DND-41 (cell line): ENCODE data around the gene CCDC110.

Source experiments
- ATAC-seq: fragments of 200-7000 bp; cut with Tn5 transposase; 3 replicates; pipeline ENCODE4 v1.9.1; 2021; ENCODE audit warnings: low read depth; ENCODE audit not compliant: insufficient read depth
- DNase-seq: peaks from one replicate; pipeline ENCODE4 v3.0.0-alpha.2; 2020
- H2AFZ ChIP-seq: 2 replicates; pipeline ENCODE4 v1.6.0; 2012; ENCODE audit warnings: low read depth, low read length
- H3K27ac ChIP-seq: 2 replicates; pipeline ENCODE4 v1.5.1; 2012; ENCODE audit warnings: low read length, inconsistent platforms
- H3K27me3 ChIP-seq: fragments of 200-600 bp; sonication (generic); 2 replicates; pipeline ENCODE4 v1.6.0; 2012; ENCODE audit warnings: low read length, mild to moderate bottlenecking, inconsistent platforms; ENCODE audit not compliant: insufficient read depth, poor library complexity
- H3K36me3 ChIP-seq: 2 replicates; pipeline ENCODE4 v1.5.1; 2012; ENCODE audit warnings: low read length, inconsistent platforms; ENCODE audit not compliant: insufficient read depth
- H3K4me1 ChIP-seq: 2 replicates; pipeline ENCODE4 v1.5.1; 2012; ENCODE audit warnings: mild to moderate bottlenecking, low read length; ENCODE audit not compliant: insufficient read depth
- H3K4me2 ChIP-seq: 2 replicates; pipeline ENCODE4 v1.6.0; 2012; ENCODE audit warnings: mild to moderate bottlenecking, moderate library complexity, low read length, inconsistent platforms; ENCODE audit not compliant: insufficient read depth
- H3K4me3 ChIP-seq, 2 experiments: fragments of 200-600 bp in 1 of 2; shearing (Covaris generic) in 1 of 2; 2 replicates each; pipeline ENCODE4 v1.5.1; 2012 to 2016; ENCODE audit warnings: inconsistent platforms in 2 of 2, low read length in 2 of 2, mild to moderate bottlenecking in 2 of 2, low read depth in 1 of 2, moderate library complexity in 1 of 2
- H3K79me2 ChIP-seq: 2 replicates; pipeline ENCODE4 v1.6.0; 2012; ENCODE audit warnings: low read length, inconsistent platforms; ENCODE audit not compliant: insufficient read depth
- H3K9ac ChIP-seq: 2 replicates; pipeline ENCODE4 v1.6.0; 2012; ENCODE audit warnings: low read depth, mild to moderate bottlenecking, inconsistent platforms, low read length, moderate library complexity
- H3K9me3 ChIP-seq: 2 replicates; pipeline ENCODE4 v1.5.1; 2012; ENCODE audit warnings: low read length, moderate library complexity, mild to moderate bottlenecking, inconsistent platforms; ENCODE audit not compliant: insufficient read depth, severe bottlenecking
- H4K20me1 ChIP-seq: 2 replicates; pipeline ENCODE4 v1.6.0; 2012; ENCODE audit warnings: low read length; ENCODE audit not compliant: insufficient read depth
- EZH2 ChIP-seq: IDR thresholded peaks from 3 replicates; pipeline ENCODE4 v1.6.1; 2012; ENCODE audit warnings: borderline replicate concordance, low read depth, mild to moderate bottlenecking, moderate library complexity, low read length, inconsistent platforms; ENCODE audit not compliant: severe bottlenecking
- TF ChIP-seq, protein P1 (sequence below): IDR thresholded peaks from 2 replicates; pipeline ENCODE4 v1.5.1; 2012; ENCODE audit warnings: borderline replicate concordance, low read length, moderate library complexity, mild to moderate bottlenecking; ENCODE audit not compliant: poor library complexity, severe bottlenecking; ENCODE audit errors: extremely low read depth

The CCDC110 gene

DNA sequence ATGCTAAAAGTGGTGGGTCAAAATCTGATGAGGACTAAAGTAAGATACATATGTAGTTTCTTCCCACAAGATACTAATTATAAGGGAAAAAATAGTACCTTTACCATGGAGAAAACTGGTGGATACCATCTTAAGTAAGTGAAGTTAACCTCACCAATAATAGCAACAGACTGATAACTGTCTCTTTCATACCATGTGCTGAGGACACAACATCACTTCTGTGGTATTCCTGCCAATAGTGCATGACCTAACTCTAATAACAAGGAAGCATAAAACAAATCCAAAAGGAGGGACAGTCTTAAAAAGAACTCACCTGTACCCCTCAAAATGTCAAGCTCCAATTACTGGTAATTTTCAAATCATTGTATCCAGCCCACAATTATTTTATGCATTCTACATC is 54.6 kb downstream of the CCDC110 start:
- no peak overlapping the region for H3K27ac ChIP-seq
- H3K9me3 ChIP-seq = no peaks in the 10 kb centered on the region
- no peak overlapping the region for H3K4me3 ChIP-seq
- H3K4me2 ChIP-seq = no peak overlapping the region
- peaks cover 51% of the 10 kb centered on the region for H3K36me3 ChIP-seq
- no peak for DNase-seq
- TF ChIP-seq EZH2 = no peak
- TF ChIP-seq, protein P1, sequence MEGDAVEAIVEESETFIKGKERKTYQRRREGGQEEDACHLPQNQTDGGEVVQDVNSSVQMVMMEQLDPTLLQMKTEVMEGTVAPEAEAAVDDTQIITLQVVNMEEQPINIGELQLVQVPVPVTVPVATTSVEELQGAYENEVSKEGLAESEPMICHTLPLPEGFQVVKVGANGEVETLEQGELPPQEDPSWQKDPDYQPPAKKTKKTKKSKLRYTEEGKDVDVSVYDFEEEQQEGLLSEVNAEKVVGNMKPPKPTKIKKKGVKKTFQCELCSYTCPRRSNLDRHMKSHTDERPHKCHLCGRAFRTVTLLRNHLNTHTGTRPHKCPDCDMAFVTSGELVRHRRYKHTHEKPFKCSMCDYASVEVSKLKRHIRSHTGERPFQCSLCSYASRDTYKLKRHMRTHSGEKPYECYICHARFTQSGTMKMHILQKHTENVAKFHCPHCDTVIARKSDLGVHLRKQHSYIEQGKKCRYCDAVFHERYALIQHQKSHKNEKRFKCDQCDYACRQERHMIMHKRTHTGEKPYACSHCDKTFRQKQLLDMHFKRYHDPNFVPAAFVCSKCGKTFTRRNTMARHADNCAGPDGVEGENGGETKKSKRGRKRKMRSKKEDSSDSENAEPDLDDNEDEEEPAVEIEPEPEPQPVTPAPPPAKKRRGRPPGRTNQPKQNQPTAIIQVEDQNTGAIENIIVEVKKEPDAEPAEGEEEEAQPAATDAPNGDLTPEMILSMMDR = no peak
- 0 out of 2 replicates have a peak, but pooled peaks cover 4% of the 10 kb centered on the region for H3K79me2 ChIP-seq
- no peak overlapping the region for H3K9ac ChIP-seq
- H3K4me1 ChIP-seq = no peaks in the 10 kb centered on the region
- H2AFZ ChIP-seq = no peak overlapping the region
- H3K27me3 ChIP-seq = no peaks in the 10 kb centered on the region
- no peaks in the 10 kb centered on the region for H4K20me1 ChIP-seq
- no peak for ATAC-seq

GRCh38 chr4:185412412-185412811 is 59.1 kb downstream of the CCDC110 start:
- no peak for ATAC-seq
- H3K9ac ChIP-seq = no peak overlapping the region
- H3K4me1 ChIP-seq = no peaks in the 10 kb centered on the region
- H2AFZ ChIP-seq = no peak overlapping the region
- H3K4me2 ChIP-seq = no peak overlapping the region
- no peaks in the 10 kb centered on the region for H3K27me3 ChIP-seq
- H3K36me3 ChIP-seq = peaks cover 49% of the 10 kb centered on the region
- H3K79me2 ChIP-seq = no peaks in the 10 kb centered on the region
- no peak overlapping the region for H3K27ac ChIP-seq
- DNase-seq = no peak
- no peaks in the 10 kb centered on the region for H4K20me1 ChIP-seq
- H3K9me3 ChIP-seq = no peaks in the 10 kb centered on the region
- H3K4me3 ChIP-seq = no peak overlapping the region
- TF ChIP-seq EZH2 = no peak
- TF ChIP-seq, protein P1 = no peak

DNA sequence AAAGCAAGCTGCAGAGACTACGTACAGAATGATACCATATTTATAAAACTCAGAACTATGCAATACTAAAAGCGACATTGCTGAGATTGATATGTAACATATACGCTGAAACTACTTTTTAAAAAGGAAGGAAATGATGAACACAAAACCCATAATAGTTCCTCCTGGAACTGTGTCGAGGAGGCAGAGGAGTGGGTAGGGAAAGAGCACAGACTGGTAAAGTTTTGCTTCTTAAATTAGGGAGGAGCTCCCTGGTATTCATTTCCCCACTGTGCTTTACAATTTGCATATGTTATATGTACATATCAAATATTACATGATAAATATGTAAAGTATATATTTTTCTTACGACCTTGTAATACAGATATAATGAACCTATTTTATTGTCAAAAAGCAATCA is 59.7 kb downstream of the CCDC110 start:
- H3K27ac ChIP-seq = no peak overlapping the region
- no peaks in the 10 kb centered on the region for H3K9me3 ChIP-seq
- no peaks in the 10 kb centered on the region for H3K79me2 ChIP-seq
- no peak overlapping the region for H3K9ac ChIP-seq
- H3K27me3 ChIP-seq = no peaks in the 10 kb centered on the region
- H4K20me1 ChIP-seq = no peaks in the 10 kb centered on the region
- H3K4me2 ChIP-seq = no peak overlapping the region
- H2AFZ ChIP-seq = no peak overlapping the region
- no peak for TF ChIP-seq EZH2
- TF ChIP-seq, protein P1 = no peak
- no peak overlapping the region for H3K4me3 ChIP-seq
- ATAC-seq (no peak), DNase-seq (no peak)
- H3K36me3 ChIP-seq = peaks cover 44% of the 10 kb centered on the region
- no peaks in the 10 kb centered on the region for H3K4me1 ChIP-seq

DNA sequence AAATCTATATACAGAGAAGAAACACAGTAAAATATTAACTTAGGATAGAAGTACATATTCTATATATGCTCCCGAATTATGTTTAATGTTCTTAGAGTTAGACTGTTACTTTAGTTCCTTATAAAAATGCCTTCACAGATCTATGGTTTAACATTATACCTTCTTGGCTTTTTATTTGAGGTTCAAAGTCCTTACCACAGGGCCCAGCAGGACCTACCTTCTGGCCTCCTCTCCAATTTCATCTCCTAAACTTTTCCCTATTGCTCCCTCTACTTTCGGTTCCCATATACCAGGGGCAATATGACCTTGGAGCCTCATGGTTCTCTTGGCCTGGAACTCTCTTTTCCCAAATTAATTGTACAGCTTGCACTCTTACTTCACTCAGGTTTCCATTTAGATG is 63.1 kb downstream of the CCDC110 start:
- Histone ChIP-seq H3K9me3 (no peaks in the 10 kb centered on the region), H3K27me3 (no peaks in the 10 kb centered on the region), H3K4me3 (no peak overlapping the region), H2AFZ (no peak overlapping the region), H3K4me2 (no peak overlapping the region), H3K36me3 (peaks cover 36% of the 10 kb centered on the region), H3K27ac (no peak overlapping the region), H3K79me2 (no peaks in the 10 kb centered on the region), H3K9ac (no peak overlapping the region), H3K4me1 (no peaks in the 10 kb centered on the region), H4K20me1 (no peaks in the 10 kb centered on the region)
- TF ChIP-seq, protein P1 = no peak
- no peak for TF ChIP-seq EZH2
- no peak for ATAC-seq
- DNase-seq = no peak
